Skeletal muscle tissue (tissue), 4 donors: ENCODE data around the gene RAD9A. TPM values are rescaled to one million over a fixed set of nuclear protein-coding genes. Genes with fewer than 3 reads are reported as not detected.
A peak's percentile ranks its signal among the peaks of the same experiment; 100 is the strongest.

Source experiments
- H3K27ac ChIP-seq: one replicate; pipeline ENCODE4 v1.7.0; 2013; ENCODE audit warnings: mild to moderate bottlenecking, low read depth, low read length, inconsistent platforms
- H3K27me3 ChIP-seq, 3 donors: one replicate each; pipeline ENCODE4 v1.7.0; 2013; ENCODE audit warnings: low read length in 3 of 3; ENCODE audit not compliant: control insufficient read depth in 3 of 3, insufficient read depth in 3 of 3
- H3K36me3 ChIP-seq, 3 donors: one replicate each; pipeline ENCODE4 v1.7.0; 2013; ENCODE audit warnings: low read length in 3 of 3; ENCODE audit not compliant: control insufficient read depth in 3 of 3, insufficient read depth in 3 of 3
- H3K4me1 ChIP-seq, 3 donors: one replicate each; pipeline ENCODE4 v1.7.0; 2013; ENCODE audit warnings: low read length in 3 of 3, mild to moderate bottlenecking in 3 of 3; ENCODE audit not compliant: control insufficient read depth in 3 of 3, insufficient read depth in 3 of 3
- H3K4me3 ChIP-seq, 3 donors: one replicate each; pipeline ENCODE4 v1.7.0; 2013; ENCODE audit warnings: low read length in 3 of 3
- H3K9ac ChIP-seq, 3 donors: one replicate each; pipeline ENCODE4 v1.7.0; 2013; ENCODE audit warnings: low read length in 3 of 3, mild to moderate bottlenecking in 3 of 3, moderate library complexity in 2 of 3, low read depth in 1 of 3
- H3K9me3 ChIP-seq, 3 donors: one replicate each; pipeline ENCODE4 v1.7.0; 2013; ENCODE audit warnings: low read length in 3 of 3; ENCODE audit not compliant: control insufficient read depth in 3 of 3
- total RNA-seq: library from RNA; depleted of rRNA; stranded (reverse); fragments of >200 nt; gene quantifications from one replicate; pipeline ENCODE4 v1.2.3, GENCODE V29; 2014
- donor health status: Osteomylitis.

RAD9A gene
- total RNA-seq, 1 donor from 2014 or later = 2.6 TPM

- peak overlapping the region in 2 of 3 donors; percentile 4 to 38 for H3K4me3 ChIP-seq
- peaks cover 31 to 55% (median 50%) of the 10 kb centered on the region in 3 donors for H3K4me1 ChIP-seq
- H3K9me3 ChIP-seq = no peaks in the 10 kb centered on the region
- H3K27me3 ChIP-seq = no peaks in the 10 kb centered on the region
- peak overlapping the region; percentile 100 for H3K27ac ChIP-seq
- H3K36me3 ChIP-seq = peaks cover 0 to 4% (median 0%) of the 10 kb centered on the region in 3 donors
- H3K9ac ChIP-seq = peak overlapping the region in 1 of 3 donors; percentile 54
Observed at GRCh38 chr11:67351275-67352005, 40.3 kb upstream of the RAD9A start.

GRCh38 chr11:67352546-67353316, 39.1 kb upstream of the RAD9A start:
- H3K27me3 ChIP-seq = no peaks in the 10 kb centered on the region
- H3K27ac ChIP-seq = peak overlapping the region; percentile 100
- peak overlapping the region; percentile 92 to 98 (median 92) for H3K9ac ChIP-seq
- peak overlapping the region; percentile 90 to 94 (median 91) for H3K4me3 ChIP-seq
- H3K36me3 ChIP-seq = peaks cover 0 to 4% (median 0%) of the 10 kb centered on the region in 3 donors
- H3K9me3 ChIP-seq = no peaks in the 10 kb centered on the region
- H3K4me1 ChIP-seq = peaks cover 31 to 68% (median 61%) of the 10 kb centered on the region in 3 donors

- Histone ChIP-seq H3K27me3 (no peaks in the 10 kb centered on the region), H3K27ac (peak within 1 kb of the TSS; percentile 100), H3K36me3 (peaks cover 0 to 4% (median 0%) of the 10 kb centered on the region in 3 donors), H3K9ac (peak within 1 kb of the TSS; percentile 92 to 98 (median 92)), H3K4me3 (peak within 1 kb of the TSS; percentile 90 to 94 (median 91)), H3K9me3 (no peaks in the 10 kb centered on the region), H3K4me1 (peaks cover 31 to 75% (median 65%) of the 10 kb centered on the region in 3 donors)
Observed at GRCh38 chr11:67353317-67354074, 38.3 kb upstream of the RAD9A start, which contains the start of gene POLD4. POLD4 (minus strand) TSS chr11:67353546; CDS start chr11:67353399, 147 bp downstream.

GRCh38 chr11:67354075-67355022, 37.4 kb upstream of the RAD9A start:
- Histone ChIP-seq H3K9ac (peak overlapping the region; percentile 72 to 98 (median 92)), H3K27ac (peak overlapping the region; percentile 100), H3K27me3 (no peaks in the 10 kb centered on the region), H3K36me3 (peaks cover 0 to 4% (median 0%) of the 10 kb centered on the region in 3 donors), H3K9me3 (no peaks in the 10 kb centered on the region), H3K4me1 (peaks cover 31 to 73% (median 65%) of the 10 kb centered on the region in 3 donors), H3K4me3 (peak overlapping the region; percentile 71 to 94 (median 91))

GRCh38 chr11:67355023-67355793, 36.6 kb upstream of the RAD9A start:
- H3K9me3 ChIP-seq = no peaks in the 10 kb centered on the region
- peak overlapping the region in 1 of 3 donors; percentile 29 for H3K4me3 ChIP-seq
- H3K36me3 ChIP-seq = peaks cover 0 to 4% (median 0%) of the 10 kb centered on the region in 3 donors
- no peaks in the 10 kb centered on the region for H3K27me3 ChIP-seq
- H3K4me1 ChIP-seq = peaks cover 31 to 66% (median 63%) of the 10 kb centered on the region in 3 donors
- H3K9ac ChIP-seq = peak overlapping the region in 2 of 3 donors; percentile 92 to 98
- peak overlapping the region; percentile 100 for H3K27ac ChIP-seq

GRCh38 chr11:67355794-67356386, 35.9 kb upstream of the RAD9A start:
- H3K36me3 ChIP-seq = peaks cover 0 to 4% (median 0%) of the 10 kb centered on the region in 3 donors
- peak overlapping the region in 2 of 3 donors; percentile 45 to 50 for H3K9ac ChIP-seq
- H3K27ac ChIP-seq = peak overlapping the region; percentile 100
- no peaks in the 10 kb centered on the region for H3K27me3 ChIP-seq
- no peaks in the 10 kb centered on the region for H3K9me3 ChIP-seq
- H3K4me1 ChIP-seq = peaks cover 31 to 66% (median 62%) of the 10 kb centered on the region in 3 donors
- no peak overlapping the region for H3K4me3 ChIP-seq

- Histone ChIP-seq H3K9me3 (no peaks in the 10 kb centered on the region), H3K36me3 (peaks cover 0 to 3% (median 0%) of the 10 kb centered on the region in 3 donors), H3K4me3 (no peak overlapping the region), H3K4me1 (peaks cover 26 to 63% (median 57%) of the 10 kb centered on the region in 3 donors), H3K9ac (peak overlapping the region in 1 of 3 donors; percentile 45), H3K27me3 (no peaks in the 10 kb centered on the region), H3K27ac (peak overlapping the region; percentile 40)
Observed at GRCh38 chr11:67356387-67356863, 35.4 kb upstream of the RAD9A start.
